ENCODE measurements around the gene ITGA2B. TPM values are rescaled to one million over a fixed set of nuclear protein-coding genes. Genes with fewer than 3 reads are reported as not detected.

ITGA2B gene
- total and polyA plus RNA-seq, 2 experiments from 2014 or later: 13.3 to 13.9 TPM

DNA sequence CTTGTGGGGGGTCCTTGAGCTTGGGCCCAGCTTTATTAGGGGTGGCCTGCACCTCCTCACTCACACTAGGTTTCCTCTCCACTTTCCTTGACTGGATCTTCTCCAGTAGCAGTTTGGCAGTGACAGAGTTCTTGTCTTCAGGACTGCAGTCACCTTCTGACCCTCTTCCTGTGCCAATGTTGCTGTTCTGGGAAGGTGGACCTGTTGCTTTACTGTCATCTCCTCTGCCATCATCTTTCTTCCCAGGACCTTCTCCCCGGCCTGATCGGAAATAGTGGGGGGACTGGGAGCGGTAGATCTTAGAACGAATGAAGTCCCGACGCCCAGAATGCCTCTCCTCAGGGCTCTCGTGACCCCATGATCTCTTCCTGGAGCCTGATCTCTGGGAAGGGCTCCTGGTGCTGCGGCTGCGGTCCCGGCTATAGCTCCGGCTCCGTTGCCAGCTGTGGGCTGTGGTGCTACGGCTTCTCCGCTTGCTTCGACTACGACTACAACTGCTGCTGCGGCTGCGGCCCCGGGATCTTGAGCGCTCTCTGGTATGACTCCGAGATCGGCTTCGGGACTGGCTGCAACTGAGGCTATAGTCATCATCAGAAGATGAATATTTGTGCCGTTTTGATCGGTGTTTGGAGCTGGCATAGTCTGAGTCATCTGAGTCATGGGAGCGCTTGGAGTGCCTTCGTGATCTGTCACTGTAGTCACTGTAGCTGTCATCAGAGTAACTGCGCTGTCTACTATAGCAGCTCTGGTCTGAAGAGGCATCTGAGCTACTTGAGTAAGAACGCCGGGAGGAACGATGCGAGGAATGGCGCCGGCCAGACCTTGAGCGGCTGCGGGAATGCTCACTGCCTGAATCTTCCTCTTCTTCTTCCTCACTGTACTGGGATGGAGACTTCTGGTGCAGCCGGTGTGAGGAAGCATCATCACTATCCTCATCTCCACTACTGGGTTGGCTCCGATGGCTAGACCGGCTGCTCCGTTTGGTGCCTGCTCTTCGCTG, 9.5 kb upstream of the ITGA2B start:
- H3K36me3 Mint-ChIP-seq (ENCODE audit: low read depth): peaks cover 47% of the 10 kb centered on the region
- H3K4me3 Mint-ChIP-seq: no peak overlapping the region
- Histone ChIP-seq H3K27ac (ENCODE audit: low read depth) (no peak overlapping the region), H2AFZ (no peak overlapping the region), H3F3A (replicated peaks; ENCODE audit: low read depth) (0 out of 2 replicates have a peak, but pooled peaks cover 4% of the 10 kb centered on the region), H3K4me2 (no peak overlapping the region), H3K4me3 (no peak overlapping the region), H4K20me1 (replicated peaks; ENCODE audit: insufficient read depth) (peaks cover 11% of the 10 kb centered on the region; the same call in 1 of the 2 replicates), H3K4me1 (ENCODE audit: insufficient read depth) (no peaks in the 10 kb centered on the region), H3K27me3 (ENCODE audit: insufficient read depth) (no peaks in the 10 kb centered on the region), H3K79me2 (replicated peaks; ENCODE audit: insufficient read depth) (no peaks in the 10 kb centered on the region), H3K36me3 (ENCODE audit: insufficient read depth) (peaks cover 13% of the 10 kb centered on the region; the same call in 1 of the 2 replicates), H3K9me2 (ENCODE audit: insufficient read depth) (no peaks in the 10 kb centered on the region)
- H3K4me1 Mint-ChIP-seq: no peaks in the 10 kb centered on the region; the same call in 2 of the 3 replicates
- ATAC-seq (no peak), DNase-seq (ENCODE audit: low spot score) (no peak)
- no peak overlapping the region for H3K27ac Mint-ChIP-seq
- no peaks in the 10 kb centered on the region for H3K9me3 Mint-ChIP-seq
- H3K27me3 Mint-ChIP-seq (ENCODE audit: insufficient read depth, low read depth, poor library complexity): peaks cover 10% of the 10 kb centered on the region
- TF ChIP-seq ZNF114 (CRISPR knock-in tag; IDR thresholded peaks at IDR 0.05) (no peak), NANOG (IDR thresholded peaks at IDR 0.05; ENCODE audit: borderline replicate concordance) (no peak), ZNF331 (CRISPR knock-in tag; IDR thresholded peaks at IDR 0.05; ENCODE audit: low read depth) (no peak), CREB1 (CRISPR knock-in tag; IDR thresholded peaks at IDR 0.05; ENCODE audit: low read depth) (no peak), JUNB (IDR thresholded peaks at IDR 0.05; ENCODE audit: unreplicated experiment) (no peak), EZH2 (IDR thresholded peaks at IDR 0.05; ENCODE audit: low read depth, unreplicated experiment) (no peak), EZH2phosphoT487 (IDR thresholded peaks at IDR 0.05; ENCODE audit: unreplicated experiment) (no peak), POLR2AphosphoS5 (IDR thresholded peaks at IDR 0.05; ENCODE audit: low read depth) (no peak), STAT1 (IDR thresholded peaks at IDR 0.05; ENCODE audit: unreplicated experiment) (no peak)
- TF ChIP-seq, protein P1, sequence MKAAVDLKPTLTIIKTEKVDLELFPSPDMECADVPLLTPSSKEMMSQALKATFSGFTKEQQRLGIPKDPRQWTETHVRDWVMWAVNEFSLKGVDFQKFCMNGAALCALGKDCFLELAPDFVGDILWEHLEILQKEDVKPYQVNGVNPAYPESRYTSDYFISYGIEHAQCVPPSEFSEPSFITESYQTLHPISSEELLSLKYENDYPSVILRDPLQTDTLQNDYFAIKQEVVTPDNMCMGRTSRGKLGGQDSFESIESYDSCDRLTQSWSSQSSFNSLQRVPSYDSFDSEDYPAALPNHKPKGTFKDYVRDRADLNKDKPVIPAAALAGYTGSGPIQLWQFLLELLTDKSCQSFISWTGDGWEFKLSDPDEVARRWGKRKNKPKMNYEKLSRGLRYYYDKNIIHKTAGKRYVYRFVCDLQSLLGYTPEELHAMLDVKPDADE (IDR thresholded peaks at IDR 0.05): no peak
- TF ChIP-seq, protein P2, sequence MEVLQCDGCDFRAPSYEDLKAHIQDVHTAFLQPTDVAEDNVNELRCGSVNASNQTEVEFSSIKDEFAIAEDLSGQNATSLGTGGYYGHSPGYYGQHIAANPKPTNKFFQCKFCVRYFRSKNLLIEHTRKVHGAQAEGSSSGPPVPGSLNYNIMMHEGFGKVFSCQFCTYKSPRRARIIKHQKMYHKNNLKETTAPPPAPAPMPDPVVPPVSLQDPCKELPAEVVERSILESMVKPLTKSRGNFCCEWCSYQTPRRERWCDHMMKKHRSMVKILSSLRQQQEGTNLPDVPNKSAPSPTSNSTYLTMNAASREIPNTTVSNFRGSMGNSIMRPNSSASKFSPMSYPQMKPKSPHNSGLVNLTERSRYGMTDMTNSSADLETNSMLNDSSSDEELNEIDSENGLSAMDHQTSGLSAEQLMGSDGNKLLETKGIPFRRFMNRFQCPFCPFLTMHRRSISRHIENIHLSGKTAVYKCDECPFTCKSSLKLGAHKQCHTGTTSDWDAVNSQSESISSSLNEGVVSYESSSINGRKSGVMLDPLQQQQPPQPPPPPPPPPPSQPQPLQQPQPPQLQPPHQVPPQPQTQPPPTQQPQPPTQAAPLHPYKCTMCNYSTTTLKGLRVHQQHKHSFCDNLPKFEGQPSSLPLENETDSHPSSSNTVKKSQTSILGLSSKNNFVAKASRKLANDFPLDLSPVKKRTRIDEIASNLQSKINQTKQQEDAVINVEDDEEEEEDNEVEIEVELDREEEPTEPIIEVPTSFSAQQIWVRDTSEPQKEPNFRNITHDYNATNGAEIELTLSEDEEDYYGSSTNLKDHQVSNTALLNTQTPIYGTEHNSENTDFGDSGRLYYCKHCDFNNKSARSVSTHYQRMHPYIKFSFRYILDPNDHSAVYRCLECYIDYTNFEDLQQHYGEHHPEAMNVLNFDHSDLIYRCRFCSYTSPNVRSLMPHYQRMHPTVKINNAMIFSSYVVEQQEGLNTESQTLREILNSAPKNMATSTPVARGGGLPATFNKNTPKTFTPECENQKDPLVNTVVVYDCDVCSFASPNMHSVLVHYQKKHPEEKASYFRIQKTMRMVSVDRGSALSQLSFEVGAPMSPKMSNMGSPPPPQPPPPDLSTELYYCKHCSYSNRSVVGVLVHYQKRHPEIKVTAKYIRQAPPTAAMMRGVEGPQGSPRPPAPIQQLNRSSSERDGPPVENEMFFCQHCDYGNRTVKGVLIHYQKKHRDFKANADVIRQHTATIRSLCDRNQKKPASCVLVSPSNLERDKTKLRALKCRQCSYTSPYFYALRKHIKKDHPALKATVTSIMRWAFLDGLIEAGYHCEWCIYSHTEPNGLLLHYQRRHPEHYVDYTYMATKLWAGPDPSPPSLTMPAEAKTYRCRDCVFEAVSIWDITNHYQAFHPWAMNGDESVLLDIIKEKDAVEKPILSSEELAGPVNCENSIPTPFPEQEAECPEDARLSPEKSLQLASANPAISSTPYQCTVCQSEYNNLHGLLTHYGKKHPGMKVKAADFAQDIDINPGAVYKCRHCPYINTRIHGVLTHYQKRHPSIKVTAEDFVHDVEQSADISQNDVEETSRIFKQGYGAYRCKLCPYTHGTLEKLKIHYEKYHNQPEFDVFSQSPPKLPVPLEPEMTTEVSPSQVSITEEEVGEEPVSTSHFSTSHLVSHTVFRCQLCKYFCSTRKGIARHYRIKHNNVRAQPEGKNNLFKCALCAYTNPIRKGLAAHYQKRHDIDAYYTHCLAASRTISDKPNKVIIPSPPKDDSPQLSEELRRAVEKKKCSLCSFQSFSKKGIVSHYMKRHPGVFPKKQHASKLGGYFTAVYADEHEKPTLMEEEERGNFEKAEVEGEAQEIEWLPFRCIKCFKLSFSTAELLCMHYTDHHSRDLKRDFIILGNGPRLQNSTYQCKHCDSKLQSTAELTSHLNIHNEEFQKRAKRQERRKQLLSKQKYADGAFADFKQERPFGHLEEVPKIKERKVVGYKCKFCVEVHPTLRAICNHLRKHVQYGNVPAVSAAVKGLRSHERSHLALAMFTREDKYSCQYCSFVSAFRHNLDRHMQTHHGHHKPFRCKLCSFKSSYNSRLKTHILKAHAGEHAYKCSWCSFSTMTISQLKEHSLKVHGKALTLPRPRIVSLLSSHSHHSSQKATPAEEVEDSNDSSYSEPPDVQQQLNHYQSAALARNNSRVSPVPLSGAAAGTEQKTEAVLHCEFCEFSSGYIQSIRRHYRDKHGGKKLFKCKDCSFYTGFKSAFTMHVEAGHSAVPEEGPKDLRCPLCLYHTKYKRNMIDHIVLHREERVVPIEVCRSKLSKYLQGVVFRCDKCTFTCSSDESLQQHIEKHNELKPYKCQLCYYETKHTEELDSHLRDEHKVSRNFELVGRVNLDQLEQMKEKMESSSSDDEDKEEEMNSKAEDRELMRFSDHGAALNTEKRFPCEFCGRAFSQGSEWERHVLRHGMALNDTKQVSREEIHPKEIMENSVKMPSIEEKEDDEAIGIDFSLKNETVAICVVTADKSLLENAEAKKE (CRISPR knock-in tag; IDR thresholded peaks at IDR 0.05): no peak
- TF ChIP-seq, protein P3, sequence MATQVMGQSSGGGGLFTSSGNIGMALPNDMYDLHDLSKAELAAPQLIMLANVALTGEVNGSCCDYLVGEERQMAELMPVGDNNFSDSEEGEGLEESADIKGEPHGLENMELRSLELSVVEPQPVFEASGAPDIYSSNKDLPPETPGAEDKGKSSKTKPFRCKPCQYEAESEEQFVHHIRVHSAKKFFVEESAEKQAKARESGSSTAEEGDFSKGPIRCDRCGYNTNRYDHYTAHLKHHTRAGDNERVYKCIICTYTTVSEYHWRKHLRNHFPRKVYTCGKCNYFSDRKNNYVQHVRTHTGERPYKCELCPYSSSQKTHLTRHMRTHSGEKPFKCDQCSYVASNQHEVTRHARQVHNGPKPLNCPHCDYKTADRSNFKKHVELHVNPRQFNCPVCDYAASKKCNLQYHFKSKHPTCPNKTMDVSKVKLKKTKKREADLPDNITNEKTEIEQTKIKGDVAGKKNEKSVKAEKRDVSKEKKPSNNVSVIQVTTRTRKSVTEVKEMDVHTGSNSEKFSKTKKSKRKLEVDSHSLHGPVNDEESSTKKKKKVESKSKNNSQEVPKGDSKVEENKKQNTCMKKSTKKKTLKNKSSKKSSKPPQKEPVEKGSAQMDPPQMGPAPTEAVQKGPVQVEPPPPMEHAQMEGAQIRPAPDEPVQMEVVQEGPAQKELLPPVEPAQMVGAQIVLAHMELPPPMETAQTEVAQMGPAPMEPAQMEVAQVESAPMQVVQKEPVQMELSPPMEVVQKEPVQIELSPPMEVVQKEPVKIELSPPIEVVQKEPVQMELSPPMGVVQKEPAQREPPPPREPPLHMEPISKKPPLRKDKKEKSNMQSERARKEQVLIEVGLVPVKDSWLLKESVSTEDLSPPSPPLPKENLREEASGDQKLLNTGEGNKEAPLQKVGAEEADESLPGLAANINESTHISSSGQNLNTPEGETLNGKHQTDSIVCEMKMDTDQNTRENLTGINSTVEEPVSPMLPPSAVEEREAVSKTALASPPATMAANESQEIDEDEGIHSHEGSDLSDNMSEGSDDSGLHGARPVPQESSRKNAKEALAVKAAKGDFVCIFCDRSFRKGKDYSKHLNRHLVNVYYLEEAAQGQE (IDR thresholded peaks at IDR 0.05; ENCODE audit: unreplicated experiment): no peak
- TF ChIP-seq, protein P4, sequence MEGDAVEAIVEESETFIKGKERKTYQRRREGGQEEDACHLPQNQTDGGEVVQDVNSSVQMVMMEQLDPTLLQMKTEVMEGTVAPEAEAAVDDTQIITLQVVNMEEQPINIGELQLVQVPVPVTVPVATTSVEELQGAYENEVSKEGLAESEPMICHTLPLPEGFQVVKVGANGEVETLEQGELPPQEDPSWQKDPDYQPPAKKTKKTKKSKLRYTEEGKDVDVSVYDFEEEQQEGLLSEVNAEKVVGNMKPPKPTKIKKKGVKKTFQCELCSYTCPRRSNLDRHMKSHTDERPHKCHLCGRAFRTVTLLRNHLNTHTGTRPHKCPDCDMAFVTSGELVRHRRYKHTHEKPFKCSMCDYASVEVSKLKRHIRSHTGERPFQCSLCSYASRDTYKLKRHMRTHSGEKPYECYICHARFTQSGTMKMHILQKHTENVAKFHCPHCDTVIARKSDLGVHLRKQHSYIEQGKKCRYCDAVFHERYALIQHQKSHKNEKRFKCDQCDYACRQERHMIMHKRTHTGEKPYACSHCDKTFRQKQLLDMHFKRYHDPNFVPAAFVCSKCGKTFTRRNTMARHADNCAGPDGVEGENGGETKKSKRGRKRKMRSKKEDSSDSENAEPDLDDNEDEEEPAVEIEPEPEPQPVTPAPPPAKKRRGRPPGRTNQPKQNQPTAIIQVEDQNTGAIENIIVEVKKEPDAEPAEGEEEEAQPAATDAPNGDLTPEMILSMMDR (conservative IDR thresholded peaks at IDR 0.05; ENCODE audit: low read depth in 2 of 2): no peak
